ENCODE data around the gene PCDHB5.

- TF ChIP-seq, protein P1, sequence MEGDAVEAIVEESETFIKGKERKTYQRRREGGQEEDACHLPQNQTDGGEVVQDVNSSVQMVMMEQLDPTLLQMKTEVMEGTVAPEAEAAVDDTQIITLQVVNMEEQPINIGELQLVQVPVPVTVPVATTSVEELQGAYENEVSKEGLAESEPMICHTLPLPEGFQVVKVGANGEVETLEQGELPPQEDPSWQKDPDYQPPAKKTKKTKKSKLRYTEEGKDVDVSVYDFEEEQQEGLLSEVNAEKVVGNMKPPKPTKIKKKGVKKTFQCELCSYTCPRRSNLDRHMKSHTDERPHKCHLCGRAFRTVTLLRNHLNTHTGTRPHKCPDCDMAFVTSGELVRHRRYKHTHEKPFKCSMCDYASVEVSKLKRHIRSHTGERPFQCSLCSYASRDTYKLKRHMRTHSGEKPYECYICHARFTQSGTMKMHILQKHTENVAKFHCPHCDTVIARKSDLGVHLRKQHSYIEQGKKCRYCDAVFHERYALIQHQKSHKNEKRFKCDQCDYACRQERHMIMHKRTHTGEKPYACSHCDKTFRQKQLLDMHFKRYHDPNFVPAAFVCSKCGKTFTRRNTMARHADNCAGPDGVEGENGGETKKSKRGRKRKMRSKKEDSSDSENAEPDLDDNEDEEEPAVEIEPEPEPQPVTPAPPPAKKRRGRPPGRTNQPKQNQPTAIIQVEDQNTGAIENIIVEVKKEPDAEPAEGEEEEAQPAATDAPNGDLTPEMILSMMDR (conservative IDR thresholded peaks at IDR 0.05), result no peak
- TF ChIP-seq ZFX (IDR thresholded peaks at IDR 0.05), result no peak
Measured at GRCh38 chr5:141180313-141180712, 45.3 kb downstream of the PCDHB5 start.
